GM19025 (cell line): ENCODE measurements around the gene KRT24.

ENCODE experiments used
- ATAC-seq: cut with Tn5 transposase; IDR thresholded peaks from one replicate; pipeline ENCODE4 v1.9.1; 2021; ENCODE audit warnings: mild to moderate bottlenecking, low read depth, moderate library complexity; ENCODE audit not compliant: unreplicated experiment

Gene KRT24

GRCh38 chr17:40695874-40696472 is 7.6 kb downstream of the KRT24 start:
- no peak for ATAC-seq

GRCh38 chr17:40694584-40694983 is 9.0 kb downstream of the KRT24 start:
- ATAC-seq = no peak

- no peak for ATAC-seq
Observed at GRCh38 chr17:40687106-40687505, 16.4 kb downstream of the KRT24 start.

- ATAC-seq = no peak
Observed at GRCh38 chr17:40686192-40686591, 17.4 kb downstream of the KRT24 start.

- no peak for ATAC-seq
Observed at GRCh38 chr17:40680998-40681397, 22.6 kb downstream of the KRT24 start.

GRCh38 chr17:40679523-40679907 is 24.0 kb downstream of the KRT24 start:
- ATAC-seq = no peak

- ATAC-seq = no peak
Observed at GRCh38 chr17:40678902-40679522, 24.5 kb downstream of the KRT24 start.

GRCh38 chr17:40675905-40676304 is 27.6 kb downstream of the KRT24 start:
- no peak for ATAC-seq

GRCh38 chr17:40672654-40673053 is 30.9 kb downstream of the KRT24 start:
- no peak for ATAC-seq

GRCh38 chr17:40671282-40671681 is 32.3 kb downstream of the KRT24 start:
- no peak for ATAC-seq

GRCh38 chr17:40666331-40666730 is 37.2 kb downstream of the KRT24 start:
- ATAC-seq = no peak

GRCh38 chr17:40664582-40665333 is 38.8 kb downstream of the KRT24 start, which contains the start of gene KRT222:
TSS of gene KRT222 (minus strand) at chr17:40665177. CDS start at chr17:40665099, 78 bp downstream.
- ATAC-seq = no peak

GRCh38 chr17:40663252-40663651 is 40.3 kb downstream of the KRT24 start:
- ATAC-seq = no peak

- no peak for ATAC-seq
Observed at GRCh38 chr17:40659911-40660310, 43.6 kb downstream of the KRT24 start.

GRCh38 chr17:40658396-40658795 is 45.2 kb downstream of the KRT24 start:
- no peak for ATAC-seq

- no peak for ATAC-seq
Observed at GRCh38 chr17:40651939-40652338, 51.6 kb downstream of the KRT24 start.

GRCh38 chr17:40648384-40648968 is 55.1 kb downstream of the KRT24 start:
- ATAC-seq = peak; percentile 23
